Activated CD4-positive, alpha-beta T cell treated with anti-CD3 and anti-CD28 coated beads, Interleukin-2, Interleukin-6, amounts not matched to agents 100 ng/mL and 50 ng/mL, durations not matched to agents 16 hours and 8 hours (primary cell): ENCODE data around the gene ZNRF2.
"Not testable (repeated sequence)": the region's sequence is repeated elsewhere in the genome, so short reads cannot be mapped to it uniquely, and the experiment has no call there.

Experiments
- DNase-seq: peaks from one replicate; pipeline ENCODE4 v3.0.0-alpha.2; 2020

The ZNRF2 gene

DNA sequence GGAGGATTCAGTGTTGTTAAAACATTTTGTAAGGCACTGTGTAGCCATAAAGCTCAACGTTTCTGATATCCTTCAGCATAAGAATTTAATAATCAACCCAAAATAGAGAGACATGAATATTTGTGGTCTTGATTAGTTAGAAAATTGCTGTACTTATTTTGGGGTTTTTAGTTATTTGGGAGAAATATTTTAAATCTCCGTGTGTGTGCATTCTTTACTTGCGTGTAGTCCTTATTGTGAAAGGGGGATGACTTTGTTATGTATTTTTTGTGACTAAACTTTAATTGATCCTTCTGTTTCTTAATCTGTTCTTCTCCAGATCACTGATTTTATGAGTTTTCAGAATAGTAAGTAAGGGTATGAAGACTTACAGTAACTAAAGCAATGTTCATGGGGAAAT lies 81.2 kb downstream of the ZNRF2 start:
- no peak for DNase-seq

DNA sequence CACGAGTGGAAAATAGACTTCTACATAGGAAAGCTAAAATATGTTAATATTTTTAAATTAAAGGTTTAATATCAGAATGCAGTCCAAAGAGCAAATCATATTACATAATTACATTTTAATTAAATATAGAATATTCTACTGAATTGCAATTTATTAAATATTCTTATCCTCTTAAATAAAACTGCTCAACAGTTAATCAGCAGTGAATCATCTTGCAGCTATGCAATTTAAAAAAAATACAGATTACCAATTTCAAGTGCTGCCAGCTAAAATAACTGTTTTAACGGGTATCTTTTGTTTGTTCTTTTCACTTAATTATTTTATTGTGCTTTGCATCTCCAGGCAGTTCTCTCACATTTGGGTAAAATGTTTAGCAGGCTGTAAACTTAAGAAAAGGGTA lies 82.2 kb downstream of the ZNRF2 start:
- no peak for DNase-seq

DNA sequence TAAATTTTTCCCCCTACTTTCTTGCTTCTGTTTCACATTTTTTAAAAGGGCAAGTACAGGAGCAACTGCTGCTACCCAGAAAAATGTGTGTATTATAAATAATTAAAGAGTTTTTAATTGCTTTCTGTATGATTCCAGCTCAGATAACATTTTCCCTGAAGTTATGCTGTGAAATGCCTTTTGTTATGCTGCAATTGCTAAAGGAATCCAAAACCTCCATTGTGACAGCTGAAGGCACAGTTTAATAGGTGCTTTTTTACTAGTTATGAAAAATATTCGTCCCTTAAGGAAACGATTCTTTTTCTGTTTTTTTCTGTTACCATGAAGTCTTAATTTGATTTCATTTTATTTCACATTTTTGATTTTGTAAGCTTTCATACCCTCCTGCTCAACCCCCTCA lies 83.2 kb downstream of the ZNRF2 start:
- no peak for DNase-seq

DNA sequence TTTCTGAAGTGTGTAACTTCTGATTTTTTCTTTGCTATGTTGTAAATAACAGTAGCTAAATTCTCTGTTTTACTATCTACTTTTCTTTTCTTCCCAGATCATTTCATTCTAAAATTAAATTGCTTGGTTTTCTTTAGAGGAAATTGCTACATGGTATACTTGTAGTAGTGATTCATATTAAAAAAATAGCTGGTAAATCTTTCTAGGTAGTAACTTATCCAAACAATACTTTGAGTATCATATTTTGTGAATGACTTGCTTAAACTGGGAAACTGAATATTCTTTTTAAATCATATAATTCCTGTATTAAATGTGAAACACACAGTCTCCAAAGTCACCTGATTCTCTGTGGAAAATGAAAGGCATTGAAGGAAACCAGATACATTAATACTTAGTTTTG lies 85.5 kb downstream of the ZNRF2 start:
- no peak for DNase-seq

DNA sequence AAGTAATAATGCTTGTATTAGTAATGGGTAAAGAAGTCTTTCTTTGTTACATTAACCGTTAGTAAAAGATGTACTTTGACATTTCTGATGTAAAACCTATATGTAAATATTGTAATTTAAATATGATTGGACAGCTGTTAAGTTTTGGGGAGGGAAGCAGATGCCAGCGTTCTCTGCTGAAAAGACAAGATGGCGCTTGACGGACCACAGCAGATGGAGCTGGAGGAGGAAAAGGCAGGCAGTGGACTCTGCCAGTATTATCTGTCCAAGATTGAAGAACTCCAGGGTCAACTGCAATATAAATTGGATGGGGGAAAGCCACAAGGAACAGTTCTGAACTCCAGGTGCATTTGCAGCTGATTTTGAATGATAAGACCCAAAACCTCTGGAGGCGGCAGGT lies 86.9 kb downstream of the ZNRF2 start:
- DNase-seq, result no peak

DNA sequence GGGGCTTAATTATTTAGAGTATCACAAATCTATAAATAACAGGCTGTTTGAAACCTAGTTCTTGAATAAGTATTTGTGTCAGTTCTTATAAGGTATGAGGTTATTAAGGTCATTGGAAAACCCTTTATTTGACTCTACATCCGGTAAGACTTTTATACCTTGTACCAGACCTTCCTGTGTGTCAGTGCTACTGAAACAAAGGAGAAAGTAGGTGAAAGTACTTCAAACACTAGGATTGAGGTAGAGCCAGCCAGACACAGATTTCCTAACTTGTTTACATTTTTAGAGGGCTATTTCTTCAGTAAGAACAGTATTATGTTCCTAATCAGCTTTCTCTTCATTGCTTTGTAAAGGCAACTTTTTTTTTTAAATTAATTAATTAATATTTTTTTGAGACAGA lies 93.9 kb downstream of the ZNRF2 start:
- DNase-seq, result no peak

DNA sequence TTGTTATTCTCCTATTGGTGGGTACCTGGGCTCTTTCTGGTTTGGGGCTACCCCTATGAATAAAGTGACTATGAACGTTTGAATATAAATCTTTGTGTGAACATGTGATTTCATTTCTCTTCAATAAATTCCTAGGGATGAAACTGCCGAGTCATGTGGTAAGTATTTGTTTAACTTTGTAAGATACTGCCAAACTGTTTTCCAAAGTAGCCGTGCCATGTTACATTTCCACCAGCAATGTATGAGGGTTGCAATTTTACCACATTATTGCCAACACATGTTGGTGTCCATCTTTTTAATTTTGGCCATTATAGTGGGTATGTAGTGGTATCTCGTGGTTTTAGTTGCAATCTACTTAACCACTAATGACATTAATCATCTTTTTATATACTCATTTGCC lies 94.7 kb downstream of the ZNRF2 start:
- DNase-seq, result no peak

DNA sequence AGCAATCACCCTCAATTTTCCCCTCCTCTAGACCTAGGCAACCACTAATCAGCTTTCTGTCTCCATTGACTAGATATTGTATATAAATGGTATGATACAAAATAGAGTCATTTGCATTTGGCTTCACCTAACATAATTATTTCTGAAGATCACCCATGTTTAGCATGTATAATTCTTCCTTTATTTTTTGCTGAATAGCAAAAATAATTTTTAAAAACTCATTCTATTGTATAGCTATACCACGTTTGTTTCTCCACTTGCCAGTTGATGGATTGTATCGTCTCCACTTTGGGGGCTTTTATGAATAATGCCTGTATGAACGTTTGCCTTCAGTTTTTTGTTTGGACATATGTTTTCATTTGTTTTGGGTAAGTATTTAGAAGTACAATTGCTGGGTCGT lies 95.3 kb downstream of the ZNRF2 start:
- no peak for DNase-seq

DNA sequence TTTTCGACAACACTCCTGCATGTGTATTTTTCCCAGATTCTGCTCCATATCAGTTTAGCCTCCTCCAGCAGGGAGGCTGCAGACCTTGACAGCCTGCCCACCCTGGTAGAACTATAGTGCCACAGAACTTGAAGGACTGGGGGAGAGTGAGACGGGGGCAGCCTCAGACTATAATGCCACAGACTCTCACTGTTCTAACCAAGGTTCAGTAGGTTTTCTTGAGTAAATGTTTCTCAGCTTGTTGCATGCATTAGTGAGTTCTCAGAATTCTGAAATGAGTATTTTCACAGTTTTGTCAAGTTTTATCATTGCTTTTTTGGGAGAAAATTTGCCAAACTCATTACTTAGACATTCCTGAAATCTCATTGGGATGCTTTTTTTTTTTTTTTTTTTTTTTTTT lies 95.9 kb downstream of the ZNRF2 start:
- DNase-seq, result no peak

DNA sequence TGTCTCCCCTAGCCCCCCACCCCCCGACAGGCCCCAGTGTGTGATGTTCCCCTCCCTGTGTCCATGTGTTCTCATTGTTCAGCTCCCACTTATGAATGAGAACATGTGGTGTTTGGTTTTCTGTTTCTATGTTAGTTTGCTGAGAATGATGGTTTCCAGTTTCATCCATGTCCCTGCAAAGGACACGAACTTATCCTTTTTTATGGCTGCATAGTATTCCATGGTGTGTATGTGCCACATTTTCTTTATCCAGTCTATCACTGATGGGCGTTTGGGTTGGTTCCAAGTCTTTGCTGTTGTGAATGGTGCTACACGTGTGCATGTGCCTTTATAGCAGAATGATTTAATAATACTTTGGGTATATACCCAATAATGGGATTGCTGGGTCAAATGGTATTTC lies 96.4 kb downstream of the ZNRF2 start:
- not testable (repeated sequence) for DNase-seq

DNA sequence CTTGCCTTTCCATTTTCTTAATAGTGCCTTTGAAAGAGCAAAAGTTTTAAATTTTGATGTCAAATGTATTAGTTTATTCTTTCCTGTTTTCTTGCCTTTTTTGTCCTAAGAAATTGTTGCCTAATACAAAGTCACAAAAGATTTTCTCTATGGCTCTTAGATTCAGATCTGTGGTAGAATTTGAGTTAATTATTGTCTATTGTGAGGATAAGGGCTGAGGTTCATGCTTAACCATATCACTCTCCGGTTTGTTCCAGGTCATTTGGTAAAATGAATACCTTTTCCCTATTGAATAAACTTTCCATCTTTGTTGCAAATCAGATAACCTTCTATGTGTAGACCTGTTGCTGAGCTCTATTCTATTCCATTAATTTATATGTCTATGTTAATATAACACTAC lies 98.2 kb downstream of the ZNRF2 start:
- DNase-seq, result no peak

DNA sequence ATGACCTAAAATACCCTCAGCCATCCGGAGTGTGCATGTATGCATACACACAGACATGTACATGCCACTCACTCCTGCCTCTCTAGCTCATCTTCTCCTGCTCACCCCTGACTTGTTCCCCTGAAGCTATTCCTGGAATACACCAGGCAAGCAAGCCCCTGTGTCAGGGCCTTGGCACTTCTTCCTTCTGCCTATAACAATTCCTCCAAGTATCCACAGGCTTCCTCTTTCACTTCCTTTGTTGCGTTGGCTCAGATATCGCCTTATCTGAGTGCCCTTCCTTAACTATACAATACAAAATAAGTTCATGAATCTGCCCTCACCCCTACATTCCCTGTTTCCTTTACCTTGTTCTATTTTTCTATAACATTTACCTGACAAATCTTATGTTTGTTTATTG lies 105.4 kb downstream of the ZNRF2 start:
- no peak for DNase-seq

DNA sequence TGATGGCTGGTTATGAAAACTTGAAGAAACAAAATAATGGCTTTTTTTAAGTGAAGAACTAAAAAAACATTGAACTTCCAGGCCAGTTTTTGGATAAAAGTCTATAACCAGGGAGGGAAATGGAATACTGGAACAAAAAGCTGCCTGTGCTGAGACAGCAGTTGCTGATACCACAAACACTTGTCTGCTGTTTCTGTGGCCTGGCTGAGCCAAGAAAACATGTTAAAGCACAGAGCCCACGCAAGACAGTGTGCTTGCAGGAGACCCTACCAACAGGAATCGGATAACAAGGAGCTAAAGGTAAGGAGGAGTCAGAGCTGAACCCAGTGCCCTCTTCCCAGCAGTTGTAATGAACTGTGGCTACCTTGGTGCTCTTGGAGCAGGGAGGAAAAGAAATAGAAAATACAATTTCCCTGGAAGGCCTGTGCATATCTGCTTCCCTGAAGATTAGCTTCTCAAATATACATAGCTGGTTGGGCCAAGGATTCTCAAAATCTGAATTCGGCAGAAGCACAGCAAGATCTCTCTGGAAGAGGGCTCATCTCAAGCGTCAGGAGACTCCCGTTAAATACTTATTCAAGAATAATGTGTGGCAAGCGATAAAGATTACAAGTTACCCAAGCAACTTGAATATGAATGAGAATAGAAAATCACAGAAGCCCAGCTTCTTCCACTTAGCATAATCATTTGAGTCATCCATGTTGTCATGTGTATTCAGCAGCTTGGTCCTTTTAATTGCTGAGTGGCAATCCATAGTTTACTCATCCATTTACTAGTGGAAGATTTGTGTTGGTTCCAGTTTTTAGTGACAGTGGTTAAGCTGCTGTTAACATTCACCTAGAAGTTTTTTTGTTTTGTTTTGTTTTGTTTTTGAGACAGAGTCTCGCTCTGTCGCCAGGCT lies 106.6 kb downstream of the ZNRF2 start:
- peak; percentile 29 for DNase-seq

DNA sequence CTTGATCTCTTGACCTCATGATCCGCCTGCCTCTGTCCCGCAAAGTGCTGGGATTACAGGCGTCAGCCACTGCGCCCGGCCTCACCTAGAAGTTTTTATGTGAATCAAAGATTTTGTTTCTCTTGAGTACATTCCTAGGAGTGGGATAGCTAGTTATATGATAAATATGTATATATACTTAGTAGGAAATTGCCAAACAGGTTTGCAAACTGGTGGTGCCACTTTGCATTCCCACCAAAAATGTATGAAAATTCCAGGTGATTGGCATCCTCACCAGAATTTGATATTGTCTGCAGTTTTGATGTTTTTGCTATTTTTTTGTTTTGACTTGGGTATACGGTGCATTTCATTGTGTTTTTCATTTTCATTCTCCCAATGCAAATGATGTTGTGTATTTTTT lies 107.4 kb downstream of the ZNRF2 start:
- no peak for DNase-seq

DNA sequence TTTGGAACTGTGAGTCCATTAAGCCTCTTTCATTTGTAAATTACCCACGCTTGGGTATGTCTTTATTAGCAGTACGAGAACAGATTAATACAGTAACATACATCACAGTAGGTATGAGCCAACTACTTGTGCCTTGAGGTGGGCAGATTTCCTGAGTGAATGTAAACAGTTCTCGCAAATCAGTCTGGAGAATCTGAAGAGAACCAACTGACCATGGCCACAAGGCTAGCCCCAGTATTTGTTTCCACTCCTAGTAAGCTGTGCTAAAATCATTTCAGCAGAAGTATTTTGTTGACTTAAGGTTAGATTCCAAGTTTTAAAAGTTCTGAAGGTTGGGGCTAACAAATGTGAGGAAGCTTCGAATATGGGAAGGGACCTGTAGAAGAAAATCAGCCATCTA lies 111.3 kb downstream of the ZNRF2 start:
- no peak for DNase-seq

DNA sequence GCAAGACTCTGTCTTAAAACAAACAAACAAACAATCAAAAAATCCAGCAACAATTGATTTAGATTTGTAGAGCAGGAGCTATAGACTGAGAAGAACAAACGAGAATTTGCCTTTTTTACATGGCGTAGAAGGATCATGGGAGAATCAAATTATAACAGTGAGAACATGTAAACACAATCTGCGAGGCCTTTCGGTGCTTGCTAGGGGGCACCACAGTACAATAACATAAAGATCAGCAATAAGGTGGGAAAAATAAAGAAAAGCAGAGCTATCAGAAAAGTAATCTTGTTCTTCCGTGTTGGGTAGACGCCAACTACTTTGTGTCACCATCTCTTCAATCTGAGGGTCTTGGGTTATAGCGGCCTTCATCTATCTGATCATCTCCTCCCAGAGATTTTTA lies 112.0 kb downstream of the ZNRF2 start:
- DNase-seq, result no peak

DNA sequence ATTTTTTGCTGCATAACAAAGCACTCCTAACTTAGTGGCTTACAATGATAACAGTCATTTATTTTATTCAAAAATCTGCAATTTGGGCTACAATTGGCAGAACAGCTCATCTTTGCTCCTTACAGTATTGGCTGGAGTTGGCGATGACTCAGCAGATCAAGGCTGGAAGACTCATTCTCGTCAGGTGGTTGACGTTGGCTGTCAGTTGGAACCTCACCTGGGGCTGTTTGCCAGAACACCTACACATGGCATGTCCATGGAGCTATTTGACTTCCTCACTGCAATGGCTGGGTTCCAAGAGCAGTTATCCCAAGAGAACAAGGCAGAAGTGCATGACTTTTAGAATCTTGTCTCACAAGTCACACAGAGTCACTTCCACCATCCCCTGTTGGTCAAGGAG lies 119.1 kb downstream of the ZNRF2 start:
- DNase-seq, result no peak

DNA sequence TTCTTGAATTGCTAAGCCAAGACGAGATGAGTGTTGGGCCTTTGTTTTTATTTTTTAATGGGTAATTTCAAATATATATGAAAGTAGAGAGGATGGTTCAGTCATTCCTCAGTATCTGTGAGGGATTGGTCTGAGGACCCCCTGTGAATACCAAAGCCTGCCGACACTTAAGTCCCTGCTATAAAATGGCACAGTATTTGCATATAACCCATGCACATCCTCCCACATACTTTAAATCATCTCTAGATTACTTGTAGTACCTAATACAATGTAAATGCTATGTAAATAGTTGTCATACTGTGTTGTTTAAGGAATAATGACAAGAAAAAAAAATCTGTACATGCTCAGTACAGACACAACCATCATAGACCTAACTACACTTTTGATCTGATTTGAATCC lies 120.8 kb downstream of the ZNRF2 start:
- no peak for DNase-seq

DNA sequence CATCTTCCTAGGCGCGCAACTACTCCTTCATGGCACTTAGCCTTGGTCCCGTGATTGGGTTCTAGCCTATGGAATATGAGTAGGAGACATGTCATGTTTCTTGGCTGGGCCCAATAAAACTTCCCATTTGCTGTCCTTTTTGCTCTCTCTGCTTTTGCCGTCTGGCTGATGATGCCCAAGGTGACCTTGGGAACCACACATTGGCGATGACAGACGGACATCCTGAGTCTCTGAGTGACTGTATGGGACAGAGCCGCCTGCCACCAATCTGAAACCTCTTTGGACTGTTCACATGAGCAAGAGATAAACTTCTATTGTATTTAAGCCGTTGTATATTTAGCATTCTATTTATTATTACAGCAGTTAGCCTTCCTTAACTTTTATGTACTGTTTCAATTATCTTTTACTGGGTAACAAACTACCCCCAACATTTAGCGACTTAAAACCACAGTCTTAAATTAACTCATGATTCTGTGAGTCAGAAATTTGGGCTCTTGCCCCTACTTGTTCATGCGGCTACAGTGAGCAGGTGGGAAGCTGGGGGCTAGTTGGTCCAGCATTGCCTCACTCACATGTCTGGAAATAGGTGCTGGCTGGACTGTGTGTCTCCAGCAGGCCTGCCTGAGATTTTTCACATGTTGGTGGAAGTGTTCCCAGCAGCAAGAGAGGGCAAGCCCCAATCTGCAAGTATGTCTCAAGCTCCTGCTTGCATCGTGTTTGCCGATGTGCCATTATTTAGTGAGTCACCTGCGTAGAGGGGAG lies 122.4 kb downstream of the ZNRF2 start:
- DNase-seq, result no peak

DNA sequence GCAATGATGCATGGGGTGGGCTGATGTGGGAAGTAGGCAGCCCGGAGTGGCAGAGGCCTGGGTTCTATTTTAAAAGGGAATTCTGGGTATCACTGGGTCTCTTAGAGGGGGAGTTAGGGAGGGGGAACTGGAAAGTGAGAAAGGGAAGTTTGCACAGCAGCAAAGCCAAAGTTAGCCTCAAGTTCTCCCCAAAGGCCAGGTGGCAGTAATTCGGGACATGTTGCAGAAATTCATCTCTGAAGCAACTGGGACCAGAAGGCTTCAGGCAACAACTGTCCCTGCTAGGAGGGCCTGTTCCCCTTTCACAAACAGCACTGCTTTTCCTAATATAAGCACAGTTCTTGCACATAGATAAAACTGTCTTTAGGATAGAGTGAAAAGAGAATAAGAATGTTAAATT lies 126.8 kb downstream of the ZNRF2 start:
- no peak for DNase-seq

DNA sequence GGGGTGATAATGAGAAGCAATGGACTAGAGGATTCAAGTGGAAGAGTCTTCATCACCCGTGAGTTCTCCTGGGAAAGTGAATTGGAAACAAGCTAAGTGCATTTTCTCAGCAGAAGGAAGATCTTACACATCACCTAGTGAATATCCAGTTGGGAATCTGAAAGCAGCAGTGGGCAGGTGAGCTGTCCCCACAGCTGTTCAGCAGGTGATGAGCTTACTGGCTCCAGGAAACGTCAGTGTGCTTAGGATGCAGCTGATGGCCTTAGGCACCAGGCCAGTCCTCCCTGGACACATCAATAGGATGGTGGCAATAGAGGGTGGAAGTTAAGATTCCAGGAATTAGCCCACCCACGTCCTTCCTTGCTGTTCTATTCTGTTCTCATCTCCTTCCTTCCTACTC lies 127.5 kb downstream of the ZNRF2 start:
- no peak for DNase-seq

DNA sequence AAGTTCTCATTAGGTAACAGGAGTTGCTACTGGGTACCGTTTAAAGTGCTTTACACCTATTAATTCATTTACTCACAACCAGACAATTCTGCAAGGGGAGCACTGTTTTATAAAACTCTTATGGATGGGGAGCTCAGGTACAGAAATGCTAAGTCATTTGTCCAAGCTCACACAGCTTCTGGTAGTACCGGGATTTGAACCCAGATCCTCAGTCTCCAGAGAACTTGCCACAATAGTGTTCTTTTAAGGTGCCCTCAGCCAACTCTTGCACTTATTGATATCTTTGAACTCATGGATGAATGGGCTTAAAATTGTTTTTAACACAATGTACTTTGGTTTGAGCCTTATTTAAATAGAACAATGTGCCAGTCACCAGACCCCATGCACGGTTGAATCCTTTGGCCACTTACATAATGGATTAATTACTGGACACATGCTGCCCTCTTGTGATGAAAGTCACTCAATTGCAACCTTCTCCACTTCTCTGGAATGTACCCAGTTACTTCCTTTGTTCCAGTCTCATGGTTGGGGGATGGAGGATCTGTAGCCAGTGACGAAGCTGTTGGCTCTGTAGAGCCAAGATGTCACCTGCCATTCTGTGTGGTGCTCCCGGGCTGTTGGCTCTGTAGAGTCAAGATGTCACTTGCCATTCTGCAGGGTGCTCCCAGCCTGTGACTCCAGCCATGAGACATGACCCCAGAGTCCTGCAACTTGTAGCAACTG lies 128.5 kb downstream of the ZNRF2 start:
- DNase-seq, result peak; percentile 24

DNA sequence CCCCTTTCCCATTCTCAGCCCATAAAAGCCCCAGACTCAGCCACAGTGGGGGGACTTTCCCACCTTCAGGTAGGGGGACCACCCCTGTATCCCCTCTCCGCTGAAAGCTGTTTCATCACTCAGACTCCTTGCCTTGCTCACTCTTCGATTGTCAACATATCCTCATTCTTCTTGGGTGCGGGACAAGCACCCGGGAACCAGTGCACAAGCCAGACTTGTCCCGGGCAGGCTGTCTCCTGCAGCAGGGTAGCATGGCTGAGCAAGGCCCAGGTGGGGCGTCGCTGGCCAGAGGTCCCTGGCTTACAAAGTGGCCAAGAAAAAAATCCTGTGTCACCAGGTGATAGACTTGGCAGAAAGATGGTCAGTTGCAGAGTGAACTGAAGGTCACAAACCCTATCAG lies 129.5 kb downstream of the ZNRF2 start:
- no peak for DNase-seq
